ENCODE measurements around the gene TNNT1.
A peak's percentile ranks its signal among the peaks of the same experiment; 100 is the strongest.
"Not testable (repeated sequence)": the region's sequence is repeated elsewhere in the genome, so short reads cannot be mapped to it uniquely, and the experiment has no call there.

The TNNT1 gene

GRCh38 chr19:55169136-55169535 is 20.1 kb upstream of the TNNT1 start:
- DNase-seq (ENCODE audit: low read depth in 2 of 2), result no peak

DNA sequence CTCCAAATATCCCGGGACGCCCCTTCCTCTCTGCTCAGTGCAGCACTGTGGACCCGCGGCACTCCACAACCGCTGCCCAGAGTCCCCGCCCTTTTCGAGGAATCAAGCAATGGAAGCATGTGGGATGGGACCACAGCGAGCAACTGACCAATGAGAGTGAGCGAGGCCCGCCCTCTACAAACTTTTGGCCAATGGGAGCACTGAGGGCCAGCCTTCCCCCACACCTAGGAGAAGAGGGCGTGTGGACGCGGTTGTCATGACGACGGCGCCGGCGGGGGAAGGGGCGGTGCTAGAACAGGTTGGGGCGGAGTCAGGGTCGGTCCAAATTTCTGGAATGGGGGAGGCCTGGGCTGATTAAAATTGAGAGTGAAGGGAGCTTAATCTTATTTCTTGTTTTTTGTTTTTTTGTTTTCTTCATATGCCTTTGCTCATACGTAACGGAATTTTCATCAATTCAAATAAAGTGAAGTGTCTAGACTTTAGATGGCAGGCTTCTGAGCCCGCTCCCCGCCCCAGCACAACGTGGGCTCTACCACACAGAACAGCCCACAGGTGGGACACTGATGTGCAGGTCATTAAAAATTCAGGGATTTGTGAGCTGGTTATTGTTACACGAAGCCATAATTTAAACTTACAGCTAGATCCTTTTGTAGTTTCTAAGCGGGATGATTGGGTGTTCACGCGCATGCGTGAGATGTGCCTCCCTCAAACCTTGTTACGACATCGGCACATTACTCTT is 17.7 kb upstream of the TNNT1 start, which contains the start of gene DNAAF3:
TSS of gene DNAAF3 (minus strand) at position 84 of the 739 bp plus-strand sequence. CDS start 200 bp downstream, outside the sequence.
- peak; percentile 65 to 80 for DNase-seq (ENCODE audit: low read depth in 2 of 2)

GRCh38 chr19:55165952-55166529 is 17.0 kb upstream of the TNNT1 start:
- peak in 1 of 2 donors; percentile 49 for DNase-seq (ENCODE audit: low read depth in 2 of 2)

DNA sequence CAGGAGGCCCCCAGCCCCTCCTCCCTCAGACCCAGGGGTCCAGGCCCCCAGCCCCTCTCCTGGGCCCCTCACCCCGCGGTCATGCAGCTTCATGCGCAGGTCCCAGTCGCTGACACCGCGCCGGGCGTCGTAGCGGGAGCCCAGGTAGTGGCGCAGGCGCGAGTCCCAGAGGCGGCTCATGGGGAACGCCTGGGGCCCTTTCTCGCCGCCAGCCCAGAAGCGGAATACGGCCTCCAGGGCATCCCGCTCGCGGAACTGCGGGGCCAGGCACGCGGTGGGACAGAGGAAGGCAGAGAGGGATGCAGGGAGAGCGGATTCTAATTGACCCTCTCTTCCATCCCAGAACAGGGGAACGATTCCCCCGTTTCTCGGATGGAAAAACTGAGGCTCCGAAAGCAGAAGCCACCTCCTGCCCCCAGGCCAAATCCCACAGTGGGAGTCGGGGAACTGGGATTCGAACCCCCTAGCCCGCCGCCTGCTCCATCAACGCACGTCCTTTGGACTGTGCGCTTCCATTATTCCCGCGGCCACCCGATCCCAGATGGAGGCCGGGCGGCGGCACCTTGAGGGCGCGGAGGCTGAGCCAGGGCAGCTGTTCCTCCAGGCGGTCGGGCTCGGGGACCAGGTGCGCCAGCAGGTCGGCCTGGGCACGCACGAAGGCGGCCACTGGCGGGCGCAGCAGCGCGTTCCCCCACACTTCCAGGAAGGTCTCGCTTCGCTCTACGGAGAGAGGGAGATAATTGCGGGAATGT is 12.7 kb upstream of the TNNT1 start:
- no peak for DNase-seq (ENCODE audit: low read depth in 2 of 2)

DNA sequence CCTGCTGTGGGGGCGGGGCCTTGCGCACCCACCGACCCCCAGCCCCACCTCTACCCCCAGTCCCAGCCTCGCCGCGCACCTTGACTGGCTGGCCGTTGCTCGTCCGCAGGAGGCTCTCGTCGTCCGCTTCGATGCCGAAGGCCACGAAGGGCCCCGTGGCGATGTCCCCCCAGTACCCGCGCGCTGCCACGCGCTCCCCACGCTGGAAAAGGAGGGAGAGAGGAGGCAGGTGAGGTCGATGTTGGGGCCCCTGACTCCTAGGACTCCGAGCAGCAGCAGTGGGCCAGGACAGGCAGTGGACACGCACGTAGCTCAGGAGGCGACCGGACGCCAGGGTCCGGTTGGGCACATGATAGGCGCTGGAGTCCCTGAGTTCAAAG is 12.0 kb upstream of the TNNT1 start:
- no peak for DNase-seq (ENCODE audit: low read depth in 2 of 2)

- DNase-seq (ENCODE audit: low read depth in 2 of 2), result peak; percentile 84 to 85
Observed at GRCh38 chr19:55160128-55160985, 11.4 kb upstream of the TNNT1 start.

GRCh38 chr19:55158848-55159749 is 10.1 kb upstream of the TNNT1 start:
- DNase-seq (ENCODE audit: low read depth in 2 of 2), result no peak

DNA sequence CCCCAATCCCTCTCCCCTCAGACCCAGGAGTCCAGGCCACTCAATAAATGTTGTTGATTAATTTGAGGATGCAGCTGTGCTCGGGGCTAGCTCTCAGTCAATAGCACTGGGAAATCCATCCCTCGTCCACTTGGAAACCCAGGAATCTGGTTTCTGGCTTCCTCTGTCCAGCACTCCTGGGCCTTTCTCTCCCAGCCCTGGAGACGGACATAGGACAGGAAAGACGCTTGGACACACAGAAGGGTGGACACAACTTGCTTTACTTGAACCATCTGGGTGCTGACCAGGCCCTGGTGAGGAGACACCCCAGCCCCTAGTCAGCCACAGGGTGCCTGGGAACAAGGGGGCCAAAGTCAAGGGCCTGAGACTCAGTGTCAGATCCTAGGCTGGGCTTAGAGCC is 9.4 kb upstream of the TNNT1 start:
- DNase-seq (ENCODE audit: low read depth in 2 of 2), result no peak

- no peak for DNase-seq (ENCODE audit: low read depth in 2 of 2)
Observed at GRCh38 chr19:55157064-55157908, 8.3 kb upstream of the TNNT1 start, which contains the start of gene TNNI3. Gene TNNI3, minus strand, starts transcription at chr19:55157732. Its CDS starts 143 bp downstream, at chr19:55157589.

- no peak for DNase-seq (ENCODE audit: low read depth in 2 of 2)
Observed at GRCh38 chr19:55156202-55157063, 7.4 kb upstream of the TNNT1 start.

DNA sequence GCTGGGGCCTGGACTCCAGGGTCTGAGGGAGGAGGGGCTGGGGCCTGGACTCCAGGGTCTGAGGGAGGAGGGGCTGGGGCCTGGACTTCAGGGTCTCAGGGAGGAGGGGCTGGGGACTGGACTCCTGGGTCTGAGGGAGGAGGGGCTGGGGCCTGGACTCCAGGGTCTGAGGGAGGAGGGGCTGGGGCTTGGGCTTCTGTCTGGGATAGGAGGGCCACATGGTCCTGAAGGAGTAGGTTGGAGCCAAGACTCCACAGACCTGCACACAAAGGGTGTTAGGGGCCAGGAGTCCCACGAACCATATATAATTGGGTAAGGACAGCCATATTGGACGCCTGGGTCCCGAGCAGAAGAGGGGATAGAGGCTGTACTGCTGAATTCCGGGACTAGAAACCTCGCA is 6.8 kb upstream of the TNNT1 start:
- not testable (repeated sequence) for DNase-seq (ENCODE audit: low read depth in 2 of 2)

DNA sequence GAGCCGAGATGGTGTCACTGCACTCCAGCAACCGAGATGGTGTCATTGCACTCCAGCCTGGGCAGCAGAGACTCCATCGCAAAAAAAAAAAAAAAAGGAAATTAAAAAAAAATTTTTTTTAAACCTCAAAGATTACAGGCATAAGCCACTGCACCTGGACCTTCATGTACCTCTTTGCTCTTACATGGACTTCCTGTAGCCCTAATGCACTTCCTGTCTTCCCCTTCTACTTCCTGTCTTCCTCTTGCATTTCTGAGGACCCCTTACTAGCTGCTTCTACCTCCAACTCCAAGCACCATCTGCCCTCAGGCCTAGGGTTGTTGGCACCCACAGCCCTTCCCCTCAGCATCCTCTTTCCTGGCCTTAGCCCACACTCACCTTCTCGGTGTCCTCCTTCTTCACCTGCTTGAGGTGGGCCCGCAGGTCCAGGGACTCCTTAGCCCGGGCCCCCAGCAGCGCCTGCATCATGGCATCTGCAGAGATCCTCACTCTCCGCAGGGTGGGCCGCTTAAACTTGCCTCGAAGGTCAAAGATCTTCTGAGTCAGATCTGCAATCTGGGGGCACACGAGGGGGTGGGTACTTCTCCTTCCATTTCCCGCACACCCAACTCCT is 4.8 kb upstream of the TNNT1 start:
- no peak for DNase-seq (ENCODE audit: low read depth in 2 of 2)

- DNase-seq (ENCODE audit: low read depth in 2 of 2), result no peak
Observed at GRCh38 chr19:55152017-55152416, 3.0 kb upstream of the TNNT1 start.

DNA sequence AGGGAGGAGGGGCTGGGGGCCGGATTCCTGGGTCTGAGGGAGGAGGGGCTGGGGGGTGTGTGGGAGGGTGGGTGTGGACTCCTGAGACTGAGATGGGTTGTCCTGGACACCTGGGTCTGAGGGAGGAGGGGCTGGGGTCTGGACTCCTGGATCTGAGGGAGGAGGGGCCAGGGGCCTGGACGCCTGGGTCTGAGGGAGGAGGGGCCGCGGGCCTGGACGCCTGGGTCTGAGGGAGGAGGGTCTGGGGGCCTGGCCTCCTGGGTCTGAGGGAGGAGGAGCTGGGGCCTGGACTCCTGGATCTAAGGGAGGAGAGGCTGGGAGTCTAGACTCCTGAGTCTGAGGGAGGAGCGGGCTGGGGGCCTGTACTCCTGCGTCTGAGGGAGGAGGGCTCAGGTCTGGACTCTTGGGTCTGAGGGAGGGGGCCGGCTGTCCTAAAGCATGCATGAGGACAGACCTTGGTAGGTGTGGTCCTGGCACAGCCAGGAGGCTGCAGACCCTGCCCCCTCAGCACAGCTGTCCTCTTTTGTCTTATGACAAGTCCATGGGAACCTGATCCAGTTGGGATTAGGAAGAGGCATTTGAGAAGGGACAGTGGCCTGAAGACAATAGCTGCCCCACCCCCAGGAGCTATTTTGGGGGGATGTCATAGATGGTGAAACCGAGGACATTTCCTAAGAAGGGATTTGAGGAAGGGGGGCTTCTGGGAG is 1.3 kb downstream of the TNNT1 start:
- no peak for DNase-seq (ENCODE audit: low read depth in 2 of 2)

DNA sequence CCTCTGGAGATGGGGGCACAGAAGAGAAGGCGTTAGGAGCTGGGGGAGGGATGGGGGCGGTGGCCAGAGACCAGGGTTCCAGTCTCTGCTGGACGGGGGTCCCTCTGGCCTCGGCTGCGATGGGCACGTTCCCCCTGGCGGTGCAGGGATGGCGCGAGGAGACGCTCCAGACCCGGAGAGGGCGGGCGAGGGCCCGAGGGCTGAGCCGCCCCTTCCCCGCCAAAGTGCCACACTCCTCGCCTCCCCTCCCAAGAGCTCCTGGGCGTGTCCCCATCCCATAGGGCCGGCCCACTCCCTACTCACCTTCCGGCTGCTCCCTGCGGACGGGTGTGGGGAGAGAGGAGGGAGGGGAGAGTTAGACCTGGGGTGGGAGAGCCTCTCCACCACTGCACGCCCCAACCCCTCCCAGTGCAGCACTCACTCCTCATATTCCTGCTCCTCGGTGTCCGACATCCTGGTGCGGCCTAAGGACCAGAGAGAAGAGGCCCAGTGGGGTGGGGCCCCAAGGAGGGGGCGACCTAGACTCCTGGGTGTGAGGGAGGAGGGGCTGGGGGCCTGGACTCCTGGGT is 2.2 kb downstream of the TNNT1 start:
- DNase-seq (ENCODE audit: low read depth in 2 of 2), result no peak

DNA sequence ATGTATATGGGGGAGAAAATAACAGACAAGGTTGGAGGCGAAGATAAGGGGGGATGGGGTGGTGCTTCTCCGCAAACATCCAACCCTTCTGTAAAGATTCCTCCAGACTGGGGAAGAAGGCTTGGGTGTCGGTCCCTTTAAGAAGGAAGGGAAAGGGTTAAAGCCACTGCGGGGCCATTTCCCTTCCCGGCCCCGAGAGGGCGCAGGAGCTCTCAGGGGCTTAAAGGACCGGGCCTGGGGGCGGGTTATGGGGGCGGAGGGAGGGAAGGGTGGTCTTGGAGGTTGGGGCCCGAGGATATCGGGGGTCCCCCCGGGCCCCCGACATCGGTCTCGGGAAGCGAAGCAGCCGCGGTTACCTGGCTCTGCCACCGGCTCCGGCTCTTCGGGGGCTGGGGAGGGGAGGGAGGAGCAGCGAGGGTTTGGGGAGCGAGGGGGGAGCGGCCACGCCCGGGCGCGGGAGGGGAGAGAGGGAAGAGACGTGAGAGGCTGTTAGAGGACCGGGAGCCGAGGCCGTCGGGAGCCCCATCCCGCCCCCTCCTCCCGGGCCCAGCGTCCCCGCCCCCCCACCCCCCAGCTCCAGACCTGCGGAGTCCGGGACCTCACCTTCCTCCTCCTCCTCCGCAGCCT is 2.8 kb downstream of the TNNT1 start:
- no peak for DNase-seq (ENCODE audit: low read depth in 2 of 2)

DNA sequence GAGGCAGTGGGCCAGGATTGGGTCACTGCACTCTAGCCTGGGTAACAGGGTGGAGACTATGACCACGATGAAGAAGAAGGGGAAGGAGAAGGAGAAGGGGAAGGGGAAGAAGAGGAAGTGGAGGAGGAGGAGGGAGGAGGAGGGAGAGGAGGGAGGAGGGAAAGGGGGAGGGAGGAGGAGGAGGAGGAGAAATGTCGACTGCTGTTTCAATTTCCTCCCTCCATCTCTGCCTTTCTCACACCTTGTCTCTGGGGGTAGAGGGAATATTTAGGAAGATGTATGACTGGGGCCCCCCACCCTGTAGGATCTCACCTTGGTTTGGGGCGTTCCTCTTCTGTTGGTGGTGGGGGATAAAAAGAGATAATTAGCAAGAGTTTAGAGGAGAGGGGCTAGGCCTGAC is 3.8 kb downstream of the TNNT1 start:
- DNase-seq (ENCODE audit: low read depth in 2 of 2), result no peak
